Gastroesophageal sphincter (tissue), 4 donors: ENCODE data around the gene RAB11FIP5. TPM values are rescaled to one million over a fixed set of nuclear protein-coding genes. Genes with fewer than 3 reads are reported as not detected.

ENCODE experiments used
- ATAC-seq: fragments of 150-250 bp; one replicate; pipeline ENCODE4 v1.9.1; 2016; ENCODE audit warnings: mild to moderate bottlenecking, moderate library complexity
- H3K27ac ChIP-seq, 4 donors: fragments of 200-600 bp; sonication (generic) in 3 of 4; 1 replicate in 3 of 4; 2 replicates in 1 of 4; pipeline ENCODE4 v1.5.1; 2016 to 2019
- H3K27me3 ChIP-seq: fragments of 200-600 bp; sonication (generic); one replicate; pipeline ENCODE4 v1.5.1; 2019
- H3K36me3 ChIP-seq, 2 donors: fragments of 200-600 bp; sonication (generic); one replicate each; pipeline ENCODE4 v1.5.1; 2019; ENCODE audit warnings: control low read depth in 1 of 2
- H3K4me1 ChIP-seq, 3 donors: fragments of 200-600 bp; sonication (generic); 1 replicate in 2 of 3; 2 replicates in 1 of 3; pipeline ENCODE4 v1.5.1; 2016 to 2019; ENCODE audit warnings: control low read depth in 2 of 3
- H3K4me3 ChIP-seq, 2 donors: fragments of 200-600 bp; sonication (generic); one replicate each; pipeline ENCODE4 v1.5.1; 2019; ENCODE audit warnings: mild to moderate bottlenecking in 1 of 2, moderate library complexity in 1 of 2
- H3K9me3 ChIP-seq, 3 donors: fragments of 200-600 bp; sonication (generic); one replicate each; pipeline ENCODE4 v1.5.1; 2017 to 2019; ENCODE audit warnings: control low read depth in 2 of 3
- EP300 ChIP-seq: sonication (generic); formaldehyde crosslinking; IDR thresholded peaks from one replicate; pipeline ENCODE4 v1.6.1; 2017; ENCODE audit warnings: antibody characterized with exemption, mild to moderate bottlenecking
- POLR2A ChIP-seq, 2 donors: fragments of 450-650 bp; IDR thresholded peaks; one replicate each; pipeline ENCODE4 v1.6.1; 2017; ENCODE audit warnings: antibody characterized with exemption in 2 of 2, mild to moderate bottlenecking in 2 of 2, moderate library complexity in 1 of 2
- POLR2AphosphoS5 ChIP-seq: sonication (generic); formaldehyde crosslinking; IDR thresholded peaks from one replicate; pipeline ENCODE4 v1.6.1; 2017; ENCODE audit warnings: antibody characterized with exemption
- WGBS, 2 donors: methylation state at CpG; one replicate each; pipeline ENCODE4 v1.1.5; 2018; ENCODE audit warnings: low coverage in 1 of 2; 5-methylcytosine and 5-hydroxymethylcytosine counted together
- total RNA-seq, 4 donors: library from RNA; depleted of rRNA; stranded (reverse); fragments of >200 nt; gene quantifications; one replicate each; pipeline ENCODE4 v1.1.0, GENCODE V29; 2016
- TF ChIP-seq, protein P1 (sequence below), 4 experiments: fragments of 200-600 bp in 2 of 4; fragments of 450-650 bp in 2 of 4; sonication (generic) in 1 of 4; IDR thresholded peaks; one replicate each; pipeline ENCODE4 v1.5.1; 2017 to 2019; ENCODE audit warnings: antibody characterized with exemption in 4 of 4, mild to moderate bottlenecking in 2 of 4, moderate library complexity in 2 of 4

RAB11FIP5 gene
- total RNA-seq, 4 donors from 2014 or later, result 25.4 to 49.5 (median 29.4) TPM

DNA sequence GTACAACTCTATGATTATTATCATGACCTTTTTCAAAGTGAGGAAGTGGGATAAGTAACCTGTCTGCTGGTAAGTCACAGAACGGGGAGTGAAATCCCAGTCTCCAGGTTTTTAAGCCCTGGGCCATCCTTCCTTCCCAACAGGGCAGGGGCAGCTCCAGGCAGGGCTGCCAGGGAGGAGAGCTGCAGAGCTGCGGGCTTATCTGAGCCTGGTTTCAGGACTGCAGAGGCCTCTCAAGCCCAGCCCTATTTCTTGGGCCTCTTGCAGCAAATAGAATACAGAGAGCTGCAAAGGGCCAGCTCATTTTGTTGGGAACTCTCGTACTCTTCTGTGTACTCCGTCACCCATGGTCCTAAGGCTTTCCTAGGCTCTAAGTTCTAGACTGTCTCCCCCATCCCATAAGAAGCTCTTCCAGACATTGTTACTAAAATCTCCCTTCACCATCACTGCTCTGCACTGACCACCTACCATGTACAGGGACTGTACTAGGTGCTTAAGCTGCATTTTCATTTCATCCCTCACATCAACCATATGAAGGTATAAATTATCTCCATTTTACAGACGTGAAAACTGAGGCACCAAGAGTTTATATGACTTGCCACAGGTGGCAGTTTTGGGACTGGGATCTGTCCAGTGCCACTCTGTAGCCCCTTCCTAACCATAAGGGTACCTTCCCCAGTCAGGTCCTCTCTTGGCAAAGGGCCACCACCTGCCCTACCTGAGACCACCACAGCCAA lies 3.1 kb downstream of the RAB11FIP5 start:
- Histone ChIP-seq H3K4me1 (peaks cover 0 to 78% (median 22%) of the 10 kb centered on the region in 3 donors), H3K36me3 (no peaks in the 10 kb centered on the region), H3K27me3 (no peaks in the 10 kb centered on the region), H3K9me3 (no peaks in the 10 kb centered on the region), H3K4me3 (no peak overlapping the region), H3K27ac (peak overlapping the region in 2 of 4 donors; percentile 94 to 96)
- ATAC-seq, result no peak
- TF ChIP-seq POLR2AphosphoS5, result no peak
- TF ChIP-seq EP300, result no peak
- TF ChIP-seq, protein P1, sequence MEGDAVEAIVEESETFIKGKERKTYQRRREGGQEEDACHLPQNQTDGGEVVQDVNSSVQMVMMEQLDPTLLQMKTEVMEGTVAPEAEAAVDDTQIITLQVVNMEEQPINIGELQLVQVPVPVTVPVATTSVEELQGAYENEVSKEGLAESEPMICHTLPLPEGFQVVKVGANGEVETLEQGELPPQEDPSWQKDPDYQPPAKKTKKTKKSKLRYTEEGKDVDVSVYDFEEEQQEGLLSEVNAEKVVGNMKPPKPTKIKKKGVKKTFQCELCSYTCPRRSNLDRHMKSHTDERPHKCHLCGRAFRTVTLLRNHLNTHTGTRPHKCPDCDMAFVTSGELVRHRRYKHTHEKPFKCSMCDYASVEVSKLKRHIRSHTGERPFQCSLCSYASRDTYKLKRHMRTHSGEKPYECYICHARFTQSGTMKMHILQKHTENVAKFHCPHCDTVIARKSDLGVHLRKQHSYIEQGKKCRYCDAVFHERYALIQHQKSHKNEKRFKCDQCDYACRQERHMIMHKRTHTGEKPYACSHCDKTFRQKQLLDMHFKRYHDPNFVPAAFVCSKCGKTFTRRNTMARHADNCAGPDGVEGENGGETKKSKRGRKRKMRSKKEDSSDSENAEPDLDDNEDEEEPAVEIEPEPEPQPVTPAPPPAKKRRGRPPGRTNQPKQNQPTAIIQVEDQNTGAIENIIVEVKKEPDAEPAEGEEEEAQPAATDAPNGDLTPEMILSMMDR (IDR thresholded peaks at IDR 0.05), result no peak
- TF ChIP-seq POLR2A (IDR thresholded peaks at IDR 0.05), result no peak
- 92 to 93% methylated on average over 3 to 4 of the region's 5 CpGs for WGBS, 2 donors

DNA sequence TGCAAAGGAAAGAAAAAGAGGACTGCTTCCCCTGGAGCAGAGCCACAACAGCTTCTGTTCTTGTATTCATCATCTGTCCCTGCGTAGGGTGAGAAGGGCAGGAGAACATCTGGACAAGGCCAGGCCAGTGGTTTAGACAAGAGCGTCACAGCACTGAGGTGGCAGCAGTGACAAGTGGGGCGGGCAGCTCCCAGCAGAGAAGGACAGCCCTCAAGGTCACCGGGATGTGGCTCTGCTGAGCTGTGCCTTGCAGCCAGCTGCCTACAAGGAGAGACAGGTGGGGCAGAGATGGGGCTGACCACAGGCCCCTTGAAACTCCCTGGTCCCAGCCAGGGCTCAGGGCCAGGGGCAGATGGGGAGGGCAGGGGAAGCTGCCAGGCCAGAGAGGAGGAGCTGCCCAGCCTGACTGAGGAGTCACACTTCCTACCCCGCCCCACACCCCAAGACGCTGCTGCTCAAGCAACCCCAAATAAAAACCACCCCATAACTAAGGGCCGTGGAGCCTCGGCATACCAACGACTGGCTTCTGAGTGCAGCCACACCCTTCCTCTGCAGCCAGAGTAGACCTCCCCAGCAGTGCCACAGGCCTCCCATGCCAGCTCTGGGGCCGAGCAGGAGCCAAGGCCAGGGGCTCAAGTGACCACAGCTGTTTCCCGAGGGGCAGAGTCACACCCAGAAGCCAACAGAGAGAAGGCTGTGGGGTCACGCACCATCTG lies 5.4 kb downstream of the RAB11FIP5 start:
- no peak overlapping the region for H3K4me3 ChIP-seq
- TF ChIP-seq, protein P1 (IDR thresholded peaks at IDR 0.05), result no peak
- TF ChIP-seq EP300 (no peak), POLR2AphosphoS5 (no peak), POLR2A (IDR thresholded peaks at IDR 0.05) (no peak)
- peak overlapping the region in 1 of 4 donors; percentile 8 for H3K27ac ChIP-seq
- no peak for ATAC-seq
- H3K9me3 ChIP-seq, result no peaks in the 10 kb centered on the region
- peaks cover 0 to 91% (median 22%) of the 10 kb centered on the region in 3 donors for H3K4me1 ChIP-seq
- no peaks in the 10 kb centered on the region for H3K36me3 ChIP-seq
- no peaks in the 10 kb centered on the region for H3K27me3 ChIP-seq
- 90% methylated on average over 2 of the region's 12 CpGs; no CpG with 5 or more reads in 1 of the 2 donors for WGBS, 2 donors

DNA sequence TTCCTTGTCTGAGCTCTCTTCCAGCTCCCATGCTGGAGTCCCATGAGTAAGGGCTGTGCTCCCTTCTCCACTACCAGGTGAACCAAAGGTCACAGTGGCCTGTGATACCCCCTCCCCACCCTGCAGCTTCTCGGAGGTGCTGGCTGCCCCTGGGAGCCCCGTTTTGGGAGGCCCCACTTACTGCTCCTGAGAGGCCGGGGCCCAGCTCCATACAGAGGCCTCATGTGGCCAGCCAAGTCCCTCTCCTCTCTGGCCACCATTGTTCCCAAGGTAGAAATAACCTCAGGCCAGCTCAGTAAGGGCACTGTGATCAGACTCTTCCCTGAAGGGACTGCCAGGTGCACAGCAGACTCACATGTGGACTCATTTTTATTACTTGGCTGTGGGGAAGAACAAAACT lies 6.0 kb downstream of the RAB11FIP5 start:
- no peak overlapping the region for H3K27ac ChIP-seq
- H3K4me3 ChIP-seq, result no peak overlapping the region
- WGBS, 2 donors, result 100% methylated on average over 1 of the region's 3 CpGs; no CpG with 5 or more reads in 1 of the 2 donors
- no peak for ATAC-seq
- TF ChIP-seq POLR2AphosphoS5 (no peak), POLR2A (IDR thresholded peaks at IDR 0.05) (no peak), EP300 (no peak)
- TF ChIP-seq, protein P1 (IDR thresholded peaks at IDR 0.05), result no peak
- no peaks in the 10 kb centered on the region for H3K36me3 ChIP-seq
- peaks cover 0 to 90% (median 22%) of the 10 kb centered on the region in 3 donors for H3K4me1 ChIP-seq
- H3K9me3 ChIP-seq, result no peaks in the 10 kb centered on the region
- H3K27me3 ChIP-seq, result no peaks in the 10 kb centered on the region

DNA sequence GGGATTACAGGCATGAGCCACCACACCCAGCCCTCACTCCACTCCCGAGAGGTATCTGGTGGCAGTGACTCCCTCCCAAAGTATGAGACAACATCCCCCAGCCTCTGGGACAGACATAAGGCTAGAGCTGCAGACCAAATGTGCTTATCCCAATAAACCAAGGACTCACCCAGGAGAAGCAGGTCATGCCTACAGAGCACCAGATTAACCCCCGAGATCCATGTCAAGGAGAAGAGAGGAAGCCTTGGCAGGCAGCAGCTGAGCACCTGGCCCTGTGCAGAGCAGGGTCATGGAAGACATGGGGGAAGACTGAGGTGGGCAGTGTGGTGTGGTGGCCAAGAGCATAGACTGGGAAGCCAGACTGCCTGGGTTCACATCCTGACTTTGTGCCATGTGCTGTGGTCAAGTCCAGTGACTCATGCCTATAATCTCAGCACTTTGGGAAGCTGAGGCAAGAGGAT lies 7.2 kb downstream of the RAB11FIP5 start:
- Histone ChIP-seq H3K4me1 (peaks cover 0 to 78% (median 11%) of the 10 kb centered on the region in 3 donors), H3K27me3 (no peaks in the 10 kb centered on the region), H3K27ac (no peak overlapping the region), H3K4me3 (no peak overlapping the region), H3K36me3 (no peaks in the 10 kb centered on the region), H3K9me3 (no peaks in the 10 kb centered on the region)
- ATAC-seq, result no peak
- WGBS, 2 donors, result no CpG with 5 or more reads among the region's 2 CpGs
- TF ChIP-seq, protein P1 (IDR thresholded peaks at IDR 0.05), result no peak
- TF ChIP-seq POLR2AphosphoS5 (no peak), POLR2A (IDR thresholded peaks at IDR 0.05) (no peak), EP300 (no peak)
